Endothelial cell of umbilical vein (primary cell): ENCODE data around the gene SIAH1. TPM values are rescaled to one million over a fixed set of nuclear protein-coding genes. Genes with fewer than 3 reads are reported as not detected.

ENCODE experiments used
- BruUV-seq: library from RNA; stranded (reverse); fragments of 400-500 nt; replicated peaks from 2 replicates; lab custom pipeline; 2021; lab: Mats Ljungman, UMichigan
- CTCF ChIA-PET: fragments of 300-600, 350-600 bp; sonication (Branson Sonifier 250); formaldehyde crosslinking; loops from one replicate; lab custom pipeline; 2021; ENCODE audit warnings: antibody characterized with exemption, inconsistent platforms; lab: Charles Lee
- POLR2A ChIA-PET: fragments of 300-600, 350-600 bp; sonication (Branson Sonifier 250); formaldehyde crosslinking; loops from one replicate; lab custom pipeline; 2021; ENCODE audit warnings: antibody characterized with exemption, inconsistent platforms; lab: Charles Lee
- DNase-seq: peaks from one replicate; pipeline ENCODE4 v3.0.0-alpha.2; 2011; ENCODE audit warnings: low read depth, low spot score
- FAIRE-seq: peaks from 2 replicates; lab custom pipeline; 2011; peaks lifted over from hg19 to GRCh38; lab: Jason Lieb, UNC
- H2AFZ ChIP-seq: 2 replicates; pipeline ENCODE4 v1.6.0; 2012; ENCODE audit warnings: low read depth, low read length, control low read depth, inconsistent platforms
- H3K27ac ChIP-seq: 2 replicates; pipeline ENCODE4 v1.5.1; 2011; ENCODE audit warnings: low read depth, mild to moderate bottlenecking, control low read depth, low read length, moderate library complexity; ENCODE audit not compliant: insufficient read depth
- H3K27me3 ChIP-seq, 2 experiments: 2 replicates each; pipeline versions ENCODE4 v1.6.0 to v1.6.1; 2011; ENCODE audit warnings: low read length in 2 of 2, mixed read lengths in 1 of 2; ENCODE audit not compliant: control insufficient read depth in 2 of 2, insufficient read depth in 2 of 2
- H3K36me3 ChIP-seq, 2 experiments: 2 replicates in 1 of 2; 3 replicates in 1 of 2; pipeline ENCODE4 v1.5.1; 2011; ENCODE audit warnings: low read length in 2 of 2, mild to moderate bottlenecking in 1 of 2, moderate library complexity in 1 of 2; ENCODE audit not compliant: control insufficient read depth in 2 of 2, insufficient read depth in 2 of 2; ENCODE audit errors: extremely low read depth in 1 of 2
- H3K4me1 ChIP-seq: 3 replicates; pipeline ENCODE4 v1.5.1; 2011; ENCODE audit warnings: mild to moderate bottlenecking, low read length; ENCODE audit not compliant: control insufficient read depth, insufficient read depth; ENCODE audit errors: extremely low read depth
- H3K4me2 ChIP-seq: 2 replicates; pipeline ENCODE4 v1.6.1; 2011; ENCODE audit warnings: low read length, control low read depth, mixed read lengths; ENCODE audit not compliant: insufficient read depth
- H3K4me3 ChIP-seq, 3 experiments: fragments of 200-600 bp in 1 of 3; sonication (generic), shearing (Covaris generic) in 1 of 3; replicated peaks in 1 of 3; 2 replicates each; pipeline ENCODE4 v1.5.1; 2011 to 2016; ENCODE audit warnings: control low read depth in 3 of 3, low read length in 3 of 3, mild to moderate bottlenecking in 2 of 3, inconsistent platforms in 1 of 3, low read depth in 1 of 3, moderate library complexity in 1 of 3; ENCODE audit not compliant: insufficient read depth in 1 of 3
- H3K79me2 ChIP-seq: 2 replicates; pipeline ENCODE4 v1.6.0; 2012; ENCODE audit warnings: low read length, inconsistent platforms; ENCODE audit not compliant: control insufficient read depth, insufficient read depth
- H3K9ac ChIP-seq: replicated peaks from 2 replicates; pipeline ENCODE3; 2011; ENCODE audit warnings: low read length, control low read depth; ENCODE audit not compliant: insufficient read depth; ENCODE audit errors: extremely low read depth
- H3K9me1 ChIP-seq: replicated peaks from 3 replicates; pipeline ENCODE4 v1.6.0; 2011; ENCODE audit warnings: mild to moderate bottlenecking, low read length; ENCODE audit not compliant: control insufficient read depth, insufficient read depth; ENCODE audit errors: extremely low read depth
- H3K9me3 ChIP-seq: replicated peaks from 2 replicates; pipeline ENCODE4 v1.5.1; 2012; ENCODE audit warnings: low read length, inconsistent platforms; ENCODE audit not compliant: control insufficient read depth, insufficient read depth
- H4K20me1 ChIP-seq: replicated peaks from 2 replicates; pipeline ENCODE3; 2011; ENCODE audit warnings: mild to moderate bottlenecking, low read length; ENCODE audit not compliant: control insufficient read depth, insufficient read depth; ENCODE audit errors: extremely low read depth
- EZH2 ChIP-seq: IDR thresholded peaks from 2 replicates; pipeline ENCODE4 v1.6.1; 2012; ENCODE audit warnings: borderline replicate concordance, low read depth, mild to moderate bottlenecking, moderate library complexity, low read length, inconsistent platforms; ENCODE audit not compliant: severe bottlenecking
- FOS ChIP-seq: IDR thresholded peaks from 2 replicates; pipeline ENCODE4 v1.6.1; 2011; ENCODE audit warnings: mild to moderate bottlenecking, low read length, moderate library complexity, borderline replicate concordance; ENCODE audit not compliant: insufficient read depth
- GATA2 ChIP-seq: IDR thresholded peaks from 2 replicates; pipeline ENCODE4 v1.7.0; 2011; ENCODE audit warnings: low read depth, mild to moderate bottlenecking, moderate library complexity, mixed read lengths, low read length; ENCODE audit not compliant: insufficient read length, insufficient read depth
- JUN ChIP-seq: IDR thresholded peaks from 2 replicates; pipeline ENCODE4 v1.6.1; 2011; ENCODE audit warnings: borderline replicate concordance, low read depth; ENCODE audit not compliant: insufficient read length, insufficient read depth
- MAX ChIP-seq: IDR thresholded peaks from 2 replicates; pipeline ENCODE4 v1.6.1; 2011; ENCODE audit not compliant: insufficient read depth, insufficient read length
- MYC ChIP-seq: IDR thresholded peaks from one replicate; pipeline ENCODE4 v1.6.1; 2011; ENCODE audit warnings: mild to moderate bottlenecking, low read depth, low read length
- POLR2A ChIP-seq: IDR thresholded peaks from 2 replicates; pipeline ENCODE4 v1.6.1; 2012; ENCODE audit warnings: low read depth, mild to moderate bottlenecking, control low read depth, low read length
- POLR2AphosphoS5 ChIP-seq: IDR thresholded peaks from 2 replicates; pipeline ENCODE4 v1.6.1; 2012; ENCODE audit warnings: low read depth, mild to moderate bottlenecking, control low read depth, low read length, moderate library complexity; ENCODE audit not compliant: insufficient read depth
- dilution Hi-C: fragments of 300-500 bp; cut with MboI; formaldehyde crosslinking; loops from one replicate; pipeline ENCODE4 v1.15.0; 2019; ENCODE audit warnings: low sequenced_read_pairs; ENCODE audit not compliant: extremely low pct_ligation_motif_present
- intact Hi-C: fragments of 100-400 bp; cut with micrococcal nuclease; formaldehyde crosslinking; loops from one replicate; pipeline ENCODE4 v1.10.0; 2022
- polyA plus RNA-seq, 4 experiments: library from polyadenylated mRNA; depleted of rRNA in 3 of 4; stranded (reverse) in 3 of 4; unstranded in 1 of 4; fragments of >200 nt; gene quantifications; 2 replicates each; pipeline versions ENCODE4 v1.2.1 to v1.2.3, GENCODE V29; 2011 to 2012; ENCODE audit warnings: missing spikeins in 1 of 4
- total RNA-seq: library from RNA; stranded (reverse); gene quantifications from 2 replicates; pipeline ENCODE4 v1.2.3, GENCODE V29; 2021
- TF ChIP-seq, protein P1 (sequence below), 2 donors: IDR thresholded peaks; 1 replicate in 1 of 2; 2 replicates in 1 of 2; pipeline ENCODE4 v1.5.1; 2011; ENCODE audit warnings: low read length in 2 of 2, mild to moderate bottlenecking in 2 of 2, moderate library complexity in 2 of 2, control low read depth in 1 of 2, inconsistent platforms in 1 of 2, low read depth in 1 of 2; ENCODE audit not compliant: insufficient read depth in 1 of 2; ENCODE audit errors: extremely low read depth in 1 of 2

Gene SIAH1
- total and polyA plus RNA-seq, 2 donors (not counting 3 experiments of a cell fraction or from before 2014, with no cell fraction given): 14.4 to 19.9 TPM

DNA sequence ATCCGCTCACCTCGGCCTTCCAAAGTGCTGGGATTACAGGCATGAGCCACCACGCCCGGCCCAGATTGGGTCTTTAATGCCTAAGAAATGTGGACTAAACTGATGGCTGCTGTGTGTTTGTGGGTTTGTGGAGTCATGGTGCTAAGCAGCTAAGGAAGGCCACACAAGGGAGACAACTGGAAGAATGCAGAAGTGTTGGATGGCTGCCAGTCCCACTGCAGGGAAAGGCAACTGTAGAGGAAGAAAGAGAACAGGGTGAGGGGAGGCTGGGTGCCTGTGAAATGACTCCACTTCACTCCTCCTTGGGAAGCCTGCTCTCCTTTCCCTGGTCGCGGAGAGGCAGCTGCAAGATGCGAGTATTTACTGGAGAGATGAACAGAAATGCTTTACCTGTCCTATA is 23.5 kb upstream of the SIAH1 start:
- Histone ChIP-seq H3K27ac (no peak overlapping the region), H3K4me3 (no peak overlapping the region), H3K9me3 (no peaks in the 10 kb centered on the region), H3K36me3 (no peaks in the 10 kb centered on the region), H3K9me1 (no peaks in the 10 kb centered on the region), H2AFZ (no peak overlapping the region), H3K4me1 (no peaks in the 10 kb centered on the region), H3K27me3 (no peaks in the 10 kb centered on the region), H3K4me2 (no peak overlapping the region), H3K79me2 (no peaks in the 10 kb centered on the region), H3K9ac (no peak overlapping the region), H4K20me1 (no peaks in the 10 kb centered on the region)
- intact Hi-C loops: no loop called here
- DNase-seq (no peak), FAIRE-seq (no peak)
- ChIA-PET POLR2A (no interaction called here), CTCF (interaction anchor here (1.2 to 1.5 kb wide), 2 partner anchors 11 to 214 kb away, joined by 3 to 4 read pairs; no protein-coding TSS in a partner anchor)
- TF ChIP-seq MYC (no peak), FOS (no peak), GATA2 (no peak), JUN (no peak), EZH2 (no peak), MAX (no peak), POLR2A (no peak), POLR2AphosphoS5 (no peak)
- TF ChIP-seq, protein P1, sequence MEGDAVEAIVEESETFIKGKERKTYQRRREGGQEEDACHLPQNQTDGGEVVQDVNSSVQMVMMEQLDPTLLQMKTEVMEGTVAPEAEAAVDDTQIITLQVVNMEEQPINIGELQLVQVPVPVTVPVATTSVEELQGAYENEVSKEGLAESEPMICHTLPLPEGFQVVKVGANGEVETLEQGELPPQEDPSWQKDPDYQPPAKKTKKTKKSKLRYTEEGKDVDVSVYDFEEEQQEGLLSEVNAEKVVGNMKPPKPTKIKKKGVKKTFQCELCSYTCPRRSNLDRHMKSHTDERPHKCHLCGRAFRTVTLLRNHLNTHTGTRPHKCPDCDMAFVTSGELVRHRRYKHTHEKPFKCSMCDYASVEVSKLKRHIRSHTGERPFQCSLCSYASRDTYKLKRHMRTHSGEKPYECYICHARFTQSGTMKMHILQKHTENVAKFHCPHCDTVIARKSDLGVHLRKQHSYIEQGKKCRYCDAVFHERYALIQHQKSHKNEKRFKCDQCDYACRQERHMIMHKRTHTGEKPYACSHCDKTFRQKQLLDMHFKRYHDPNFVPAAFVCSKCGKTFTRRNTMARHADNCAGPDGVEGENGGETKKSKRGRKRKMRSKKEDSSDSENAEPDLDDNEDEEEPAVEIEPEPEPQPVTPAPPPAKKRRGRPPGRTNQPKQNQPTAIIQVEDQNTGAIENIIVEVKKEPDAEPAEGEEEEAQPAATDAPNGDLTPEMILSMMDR (IDR thresholded peaks at IDR 0.05; ENCODE audit: extremely low read depth in 1 of 2, insufficient read depth in 1 of 2, low read depth in 1 of 2, low read length in 2 of 2): no peak
- dilution Hi-C loops: no loop called here
- BruUV-seq: no TSS peak
